ENCODE results near the gene SERTAD3.
"Not testable (repeated sequence)": the region's sequence is repeated elsewhere in the genome, so short reads cannot be mapped to it uniquely, and the experiment has no call there.

SERTAD3 gene

GRCh38 chr19:40444000-40444824 is at the start of gene SERTAD3:
TSS of gene SERTAD3 (minus strand) at chr19:40444335. CDS start at chr19:40442080, 2,255 bp downstream.
- in situ Hi-C loops (cut with MboI; ENCODE audit: low sequenced_read_pairs), result no loop called here

GRCh38 chr19:40493778-40494177 is 49.6 kb upstream of the SERTAD3 start:
- in situ Hi-C loops (cut with MboI; ENCODE audit: low sequenced_read_pairs), result no loop called here

GRCh38 chr19:40492274-40492673 is 48.1 kb upstream of the SERTAD3 start:
- in situ Hi-C loops (cut with MboI; ENCODE audit: low sequenced_read_pairs), result no loop called here

- in situ Hi-C loops (cut with MboI; ENCODE audit: low sequenced_read_pairs), result no loop called here
These were observed 45.7 kb upstream of the SERTAD3 start for GRCh38 chr19:40489882-40490230.

GRCh38 chr19:40486017-40486416 is 41.9 kb upstream of the SERTAD3 start:
- in situ Hi-C loops (cut with MboI; ENCODE audit: low sequenced_read_pairs), result no loop called here

- in situ Hi-C loops (cut with MboI; ENCODE audit: low sequenced_read_pairs), result not testable (repeated sequence)
These were observed 31.9 kb upstream of the SERTAD3 start for GRCh38 chr19:40475878-40476644.

GRCh38 chr19:40474737-40475136 is 30.6 kb upstream of the SERTAD3 start:
- in situ Hi-C loops (cut with MboI; ENCODE audit: low sequenced_read_pairs), result no loop called here

GRCh38 chr19:40472516-40472915 is 28.4 kb upstream of the SERTAD3 start:
- in situ Hi-C loops (cut with MboI; ENCODE audit: low sequenced_read_pairs), result no loop called here

- in situ Hi-C loops (cut with MboI; ENCODE audit: low sequenced_read_pairs), result no loop called here
These were observed 27.0 kb upstream of the SERTAD3 start for GRCh38 chr19:40471111-40471510.

GRCh38 chr19:40469011-40469410 is 24.9 kb upstream of the SERTAD3 start:
- in situ Hi-C loops (cut with MboI; ENCODE audit: low sequenced_read_pairs), result no loop called here

GRCh38 chr19:40466985-40467734 is 23.0 kb upstream of the SERTAD3 start, which contains the start of gene SPTBN4:
TSS of gene SPTBN4 (plus strand) at chr19:40467001. CDS start at chr19:40472622, 5,621 bp downstream.
- in situ Hi-C loops (cut with MboI; ENCODE audit: low sequenced_read_pairs), result no loop called here

- in situ Hi-C loops (cut with MboI; ENCODE audit: low sequenced_read_pairs), result no loop called here
These were observed 22.3 kb upstream of the SERTAD3 start for GRCh38 chr19:40466219-40466984.

- in situ Hi-C loops (cut with MboI; ENCODE audit: low sequenced_read_pairs), result no loop called here
These were observed 21.6 kb upstream of the SERTAD3 start, which contains the start of gene BLVRB for GRCh38 chr19:40465557-40466218. TSS of gene BLVRB (minus strand) at chr19:40465745. CDS start at chr19:40465688, 57 bp downstream.

GRCh38 chr19:40465025-40465556 is 21.0 kb upstream of the SERTAD3 start:
- in situ Hi-C loops (cut with MboI; ENCODE audit: low sequenced_read_pairs), result no loop called here

GRCh38 chr19:40464059-40465024 is 20.2 kb upstream of the SERTAD3 start:
- in situ Hi-C loops (cut with MboI; ENCODE audit: low sequenced_read_pairs), result no loop called here

GRCh38 chr19:40463587-40464037 is 19.5 kb upstream of the SERTAD3 start:
- in situ Hi-C loops (cut with MboI; ENCODE audit: low sequenced_read_pairs), result not testable (repeated sequence)

GRCh38 chr19:40461669-40462221 is 17.6 kb upstream of the SERTAD3 start:
- in situ Hi-C loops (cut with MboI; ENCODE audit: low sequenced_read_pairs), result no loop called here

- in situ Hi-C loops (cut with MboI; ENCODE audit: low sequenced_read_pairs), result no loop called here
These were observed 16.1 kb upstream of the SERTAD3 start for GRCh38 chr19:40460185-40460584.

Measured in hTERT RPE-1 (cell line).